K562 (cell line): ENCODE data around the gene PTPN1. TPM values are rescaled to one million over a fixed set of nuclear protein-coding genes. Genes with fewer than 3 reads are reported as not detected.

Experiments
- ATAC-seq: fragments of 200-7000 bp; cut with Tn5 transposase; 3 replicates; pipeline ENCODE4 v1.9.1; 2020; ENCODE audit warnings: moderate library complexity
- BruUV-seq: library from RNA; stranded (reverse); fragments of 400-500 nt; replicated peaks from 2 replicates; lab custom pipeline; 2021; lab: Mats Ljungman, UMichigan
- CTCF ChIA-PET: fragments of 300-600 bp; formaldehyde crosslinking; extraction: SDS; loops from one replicate; lab custom pipeline; 2021; ENCODE audit warnings: low intra/inter-chr PET ratio; lab: Yijun Ruan, JAX
- POLR2A ChIA-PET: fragments of 300-600, 350-650 bp; sonication (Branson Sonifier 250); formaldehyde crosslinking; extraction: SDS; loops from one replicate; lab custom pipeline; 2021; ENCODE audit warnings: antibody characterized with exemption, inconsistent platforms; lab: Yijun Ruan, JAX
- DNase-seq, 4 experiments: peaks; one replicate each; pipeline versions ENCODE4 v3.0.0 to v3.0.0-alpha.2; 2011 to 2018; ENCODE audit warnings: low spot score in 3 of 4, mixed read lengths in 3 of 4; ENCODE audit errors: extremely low read depth in 1 of 4
- FAIRE-seq: peaks from 2 replicates; lab custom pipeline; 2011; peaks lifted over from hg19 to GRCh38; lab: Jason Lieb, UNC
- H2AFZ ChIP-seq: 2 replicates; pipeline ENCODE4 v1.6.0; 2011; ENCODE audit warnings: low read depth, low read length, control low read depth, inconsistent platforms
- H3K27ac ChIP-seq: fragments of 200-600 bp; 3 replicates; pipeline ENCODE4 v1.8.0; 2011; ENCODE audit warnings: low read depth, mild to moderate bottlenecking, control low read depth, inconsistent platforms, low read length, moderate library complexity, mixed read lengths; ENCODE audit errors: extremely low read depth
- H3K27me3 ChIP-seq, 2 experiments: fragments of 300-600 bp in 1 of 2; 2 replicates in 1 of 2; 3 replicates in 1 of 2; pipeline versions ENCODE4 v1.6.0 to v1.8.0; 2011; ENCODE audit warnings: inconsistent platforms in 2 of 2, low read length in 2 of 2, mild to moderate bottlenecking in 1 of 2, mixed read lengths in 1 of 2, moderate library complexity in 1 of 2; ENCODE audit not compliant: control insufficient read depth in 2 of 2, insufficient read depth in 2 of 2
- H3K36me3 ChIP-seq: fragments of 300-600 bp; 3 replicates; pipeline ENCODE4 v1.8.0; 2011; ENCODE audit warnings: mild to moderate bottlenecking, low read length, inconsistent platforms; ENCODE audit not compliant: control insufficient read depth, insufficient read depth
- H3K4me1 ChIP-seq, 2 experiments: fragments of 200-600 bp in 1 of 2; replicated peaks in 1 of 2; 2 replicates in 1 of 2; 3 replicates in 1 of 2; pipeline versions ENCODE4 v1.5.1 to v1.8.0; 2011; ENCODE audit warnings: inconsistent platforms in 2 of 2, low read length in 2 of 2, mild to moderate bottlenecking in 1 of 2, mixed read lengths in 1 of 2, moderate library complexity in 1 of 2; ENCODE audit not compliant: control insufficient read depth in 2 of 2, insufficient read depth in 2 of 2
- H3K4me2 ChIP-seq: 2 replicates; pipeline ENCODE4 v1.6.1; 2011; ENCODE audit warnings: low read length, control low read depth, inconsistent platforms, mixed read lengths; ENCODE audit not compliant: insufficient read depth
- H3K4me3 ChIP-seq: fragments of 200-600 bp; sonication (generic), shearing (Covaris generic); 2 replicates; pipeline ENCODE4 v1.5.1; 2016; ENCODE audit warnings: control low read depth, inconsistent platforms
- H3K79me2 ChIP-seq: fragments of 200-600 bp; 3 replicates; pipeline ENCODE4 v1.8.0; 2011; ENCODE audit warnings: low read length, inconsistent platforms; ENCODE audit not compliant: control insufficient read depth, insufficient read depth
- H3K9ac ChIP-seq, 2 experiments: 2 replicates each; pipeline versions ENCODE4 v1.6.0 to v1.6.1; 2011; ENCODE audit warnings: low read depth in 2 of 2, low read length in 2 of 2, control low read depth in 1 of 2, inconsistent platforms in 1 of 2, mild to moderate bottlenecking in 1 of 2, mixed read lengths in 1 of 2; ENCODE audit not compliant: insufficient read depth in 1 of 2
- H3K9me1 ChIP-seq: one replicate; pipeline ENCODE4 v1.6.0; 2011; ENCODE audit warnings: inconsistent platforms, mild to moderate bottlenecking, low read length, moderate library complexity; ENCODE audit not compliant: control insufficient read depth, insufficient read depth
- H3K9me3 ChIP-seq: replicated peaks from 2 replicates; pipeline ENCODE4 v1.5.1; 2011; ENCODE audit warnings: low read depth, low read length, inconsistent platforms; ENCODE audit not compliant: control insufficient read depth, insufficient read depth
- H4K20me1 ChIP-seq: replicated peaks from 2 replicates; pipeline ENCODE4 v1.6.1; 2011; ENCODE audit warnings: low read length, inconsistent platforms, mixed read lengths; ENCODE audit not compliant: control insufficient read depth, insufficient read depth
- NR2F6 ChIP-seq: fragments of 450-650 bp; formaldehyde crosslinking; IDR thresholded peaks from 2 replicates; pipeline ENCODE4 v1.4.0; 2020; ENCODE audit warnings: mild to moderate bottlenecking
- POLR2G ChIP-seq: fragments of 200-400 bp; formaldehyde crosslinking; IDR thresholded peaks from 2 replicates; pipeline ENCODE4 v1.6.1; 2017; ENCODE audit warnings: low read depth, mild to moderate bottlenecking, antibody characterized with exemption, low read length, moderate library complexity
- SRF ChIP-seq, 2 experiments: fragments of 250-450, 450-650 bp in 1 of 2; sonication (Bioruptor Pico) in 1 of 2; sonication (generic) in 1 of 2; formaldehyde crosslinking; IDR thresholded peaks; 2 replicates each; pipeline versions ENCODE4 v1.5.0 to v1.5.1; 2020 to 2022; ENCODE audit warnings: mild to moderate bottlenecking in 1 of 2, missing genetic modification reagents in 1 of 2
- WGBS: fragments of 100-300 bp; shearing (Covaris generic); methylation state at CpG from one replicate; pipeline ENCODE4 v1.1.6; 2016; ENCODE audit warnings: low coverage, mixed read lengths; ENCODE audit not compliant: insufficient coverage; ENCODE audit errors: missing lambda C conversion rate; 5-methylcytosine and 5-hydroxymethylcytosine counted together
- in situ Hi-C: fragments of 300-500 bp; cut with MboI; formaldehyde crosslinking; loops from 4 replicates; pipeline ENCODE4 v1.15.0; 2018; ENCODE audit warnings: inconsistent platforms, mixed read lengths
- intact Hi-C: fragments of 100-400 bp; cut with micrococcal nuclease; formaldehyde crosslinking; loops from 2 replicates; pipeline ENCODE4 v1.14.2; 2022
- polyA plus RNA-seq, 8 experiments: library from polyadenylated mRNA; depleted of rRNA in 4 of 8; stranded (reverse) in 5 of 8; unstranded in 3 of 8; fragments of >200 nt; fragmentation: Nextera tagmentation in 2 of 8; fragmentation: Illumina TruSeq in 1 of 8; extraction: Ambion mirVana in 2 of 8; extraction: Trizol in 1 of 8; gene quantifications; 2 replicates each; pipeline versions ENCODE4 v1.2.1 to v1.2.3, GENCODE V29; 2011 to 2014; ENCODE audit warnings: inconsistent platforms in 1 of 8, missing spikeins in 1 of 8
- total RNA-seq, 7 experiments: library from RNA; depleted of rRNA in 6 of 7; stranded (reverse); fragments of >200 nt in 6 of 7; fragmentation: Illumina TruSeq in 2 of 7; extraction: Trizol in 2 of 7; gene quantifications; 2 replicates each; pipeline versions ENCODE4 v1.2.1 to v1.2.3, GENCODE V29; 2011 to 2021; ENCODE audit warnings: low replicate concordance in 1 of 7
- TF ChIP-seq, protein P1 (sequence below): fragments of 450-650 bp; IDR thresholded peaks from 2 replicates; pipeline ENCODE4 v1.7.0; 2016; ENCODE audit warnings: borderline replicate concordance
- TF ChIP-seq, protein P2 (sequence below): IDR thresholded peaks from 3 replicates; pipeline ENCODE4 v1.6.1; 2011; ENCODE audit warnings: borderline replicate concordance, mild to moderate bottlenecking, moderate library complexity; ENCODE audit not compliant: insufficient read length; ENCODE audit errors: extremely low read depth

PTPN1 gene
- total and polyA plus RNA-seq, 9 of the 15 experiments (the other 6 are each of a cell fraction or from before 2014, with no cell fraction given) = 11.0 to 85.3 (median 54.0) TPM

DNA sequence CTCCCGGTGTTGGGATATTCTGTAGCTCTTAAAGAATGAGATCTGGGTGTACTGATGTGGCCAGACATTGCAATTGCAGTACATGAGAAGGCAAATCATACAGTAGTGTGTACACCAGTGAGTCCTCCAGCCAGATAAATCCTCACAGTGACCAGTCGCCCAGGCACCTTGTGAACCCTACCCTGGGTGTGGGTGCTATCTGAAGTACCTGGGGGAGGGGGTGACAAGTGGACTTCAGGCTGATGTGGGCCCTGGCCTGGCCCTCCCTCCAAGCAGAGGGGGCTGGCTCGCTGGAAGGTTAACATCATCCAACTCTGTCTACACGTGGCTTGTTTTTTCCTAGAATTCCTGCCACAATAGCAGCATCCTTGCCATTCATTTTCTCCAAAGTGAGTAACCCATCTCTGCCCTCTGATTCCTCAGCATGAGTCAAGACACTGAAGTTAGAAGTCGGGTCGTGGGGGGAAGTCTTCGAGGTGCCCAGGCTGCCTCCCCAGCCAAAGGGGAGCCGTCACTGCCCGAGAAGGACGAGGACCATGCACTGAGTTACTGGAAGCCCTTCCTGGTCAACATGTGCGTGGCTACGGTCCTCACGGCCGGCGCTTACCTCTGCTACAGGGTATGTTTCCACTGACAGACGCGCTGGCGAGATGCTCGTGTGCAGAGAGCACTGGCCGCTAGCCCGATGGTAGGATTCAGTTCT is 70.8 kb downstream of the PTPN1 start:
- peaks cover 93% of the 10 kb centered on the region for H3K36me3 ChIP-seq
- no peak overlapping the region for H2AFZ ChIP-seq
- 0 out of 4 replicates have a peak overlapping the region, but pooled peaks of 1 of the 2 experiments have one; percentile 29 for H3K9ac ChIP-seq
- POLR2A ChIA-PET = no interaction called here
- TF ChIP-seq POLR2G = peak; percentile 49; the same call in 1 of the 2 replicates
- TF ChIP-seq, protein P1, sequence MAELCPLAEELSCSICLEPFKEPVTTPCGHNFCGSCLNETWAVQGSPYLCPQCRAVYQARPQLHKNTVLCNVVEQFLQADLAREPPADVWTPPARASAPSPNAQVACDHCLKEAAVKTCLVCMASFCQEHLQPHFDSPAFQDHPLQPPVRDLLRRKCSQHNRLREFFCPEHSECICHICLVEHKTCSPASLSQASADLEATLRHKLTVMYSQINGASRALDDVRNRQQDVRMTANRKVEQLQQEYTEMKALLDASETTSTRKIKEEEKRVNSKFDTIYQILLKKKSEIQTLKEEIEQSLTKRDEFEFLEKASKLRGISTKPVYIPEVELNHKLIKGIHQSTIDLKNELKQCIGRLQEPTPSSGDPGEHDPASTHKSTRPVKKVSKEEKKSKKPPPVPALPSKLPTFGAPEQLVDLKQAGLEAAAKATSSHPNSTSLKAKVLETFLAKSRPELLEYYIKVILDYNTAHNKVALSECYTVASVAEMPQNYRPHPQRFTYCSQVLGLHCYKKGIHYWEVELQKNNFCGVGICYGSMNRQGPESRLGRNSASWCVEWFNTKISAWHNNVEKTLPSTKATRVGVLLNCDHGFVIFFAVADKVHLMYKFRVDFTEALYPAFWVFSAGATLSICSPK = no peak
- TF ChIP-seq SRF (CRISPR knock-in tag; IDR thresholded peaks at IDR 0.05) = no peak
- TF ChIP-seq NR2F6 (CRISPR knock-in tag) = no peak
- TF ChIP-seq, protein P2, sequence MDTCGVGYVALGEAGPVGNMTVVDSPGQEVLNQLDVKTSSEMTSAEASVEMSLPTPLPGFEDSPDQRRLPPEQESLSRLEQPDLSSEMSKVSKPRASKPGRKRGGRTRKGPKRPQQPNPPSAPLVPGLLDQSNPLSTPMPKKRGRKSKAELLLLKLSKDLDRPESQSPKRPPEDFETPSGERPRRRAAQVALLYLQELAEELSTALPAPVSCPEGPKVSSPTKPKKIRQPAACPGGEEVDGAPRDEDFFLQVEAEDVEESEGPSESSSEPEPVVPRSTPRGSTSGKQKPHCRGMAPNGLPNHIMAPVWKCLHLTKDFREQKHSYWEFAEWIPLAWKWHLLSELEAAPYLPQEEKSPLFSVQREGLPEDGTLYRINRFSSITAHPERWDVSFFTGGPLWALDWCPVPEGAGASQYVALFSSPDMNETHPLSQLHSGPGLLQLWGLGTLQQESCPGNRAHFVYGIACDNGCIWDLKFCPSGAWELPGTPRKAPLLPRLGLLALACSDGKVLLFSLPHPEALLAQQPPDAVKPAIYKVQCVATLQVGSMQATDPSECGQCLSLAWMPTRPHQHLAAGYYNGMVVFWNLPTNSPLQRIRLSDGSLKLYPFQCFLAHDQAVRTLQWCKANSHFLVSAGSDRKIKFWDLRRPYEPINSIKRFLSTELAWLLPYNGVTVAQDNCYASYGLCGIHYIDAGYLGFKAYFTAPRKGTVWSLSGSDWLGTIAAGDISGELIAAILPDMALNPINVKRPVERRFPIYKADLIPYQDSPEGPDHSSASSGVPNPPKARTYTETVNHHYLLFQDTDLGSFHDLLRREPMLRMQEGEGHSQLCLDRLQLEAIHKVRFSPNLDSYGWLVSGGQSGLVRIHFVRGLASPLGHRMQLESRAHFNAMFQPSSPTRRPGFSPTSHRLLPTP = no peak
- TF ChIP-seq, all 486 proteins: peak for 1
- Histone ChIP-seq H3K79me2 (no peaks in the 10 kb centered on the region), H3K9me3 (no peaks in the 10 kb centered on the region), H3K9me1 (no peaks in the 10 kb centered on the region), H3K27ac (no peak overlapping the region), H3K4me3 (no peak overlapping the region), H3K4me1 (peaks cover 0 to 11% of the 10 kb centered on the region in 2 experiments; a peak in 1 of 5 replicates), H3K4me2 (no peak overlapping the region), H4K20me1 (0 out of 2 replicates have a peak, but pooled peaks cover 3% of the 10 kb centered on the region), H3K27me3 (no peaks in the 10 kb centered on the region)
- DNase-seq (no peak), ATAC-seq (no peak), FAIRE-seq (no peak)
- BruUV-seq = no TSS peak
- CTCF ChIA-PET = interaction anchor here (3.5 kb wide), 1 partner anchor 395 kb away, joined by 20 read pairs; no protein-coding TSS in a partner anchor
- WGBS = 93% methylated on average over 21 of the region's 21 CpGs
- intact Hi-C loops (loop anchor here (1.0 kb wide), 1 partner anchor 117 kb away; no protein-coding TSS in a partner anchor), in situ Hi-C loops (no loop called here)
